Colonic mucosa (tissue), 4 donors: ENCODE results near the gene LIN7A. TPM values are rescaled to one million over a fixed set of nuclear protein-coding genes. Genes with fewer than 3 reads are reported as not detected.

ENCODE experiments used
- DNase-seq: peaks from one replicate; pipeline ENCODE4 v3.0.0-alpha.2; 2020
- H3K27ac ChIP-seq: fragments of 200-600 bp; one replicate; pipeline ENCODE4 v1.8.0; 2021
- H3K27me3 ChIP-seq: fragments of 200-600 bp; one replicate; pipeline ENCODE4 v1.8.0; 2021
- H3K36me3 ChIP-seq: fragments of 200-600 bp; one replicate; pipeline ENCODE4 v1.8.0; 2021
- H3K4me1 ChIP-seq: fragments of 200-600 bp; one replicate; pipeline ENCODE4 v1.8.0; 2021; ENCODE audit warnings: mild to moderate bottlenecking
- H3K4me3 ChIP-seq: fragments of 200-600 bp; one replicate; pipeline ENCODE4 v1.8.0; 2021
- H3K9ac ChIP-seq, 2 donors: one replicate each; pipeline ENCODE4 v1.7.0; 2013; ENCODE audit warnings: control low read depth in 2 of 2, low read depth in 2 of 2, low read length in 2 of 2
- H3K9me3 ChIP-seq: fragments of 200-600 bp; one replicate; pipeline ENCODE4 v1.8.0; 2021
- CTCF ChIP-seq: fragments of 200-600 bp; IDR thresholded peaks from one replicate; pipeline ENCODE4 v1.8.0; 2022; ENCODE audit warnings: antibody characterized with exemption, mild to moderate bottlenecking
- intact Hi-C: fragments of 100-400 bp; cut with DNase I; formaldehyde crosslinking; loops from one replicate; pipeline ENCODE4 v1.14.1; 2022
- total RNA-seq, 2 donors: library from RNA; stranded (reverse); fragmentation: NEBNext Ultra II Directional in 1 of 2; extraction: Animal tissue kit (Norgen Biotek cat#: 25700) in 1 of 2; gene quantifications; one replicate each; pipeline ENCODE4 v1.2.1, GENCODE V29; 2021
- donor health status: healthy.
- donor health status: DM: no; HTN: no; CAD: no.
- donor health status: DM: no; HTN: no; CAD: no.

Gene LIN7A
- total RNA-seq, 2 donors from 2014 or later = 0.17 to 1.8 TPM

GRCh38 chr12:80968326-80968725, 30.6 kb upstream of the LIN7A start:
- H3K4me3 ChIP-seq = no peak overlapping the region
- no peaks in the 10 kb centered on the region for H3K9me3 ChIP-seq
- intact Hi-C loops = no loop called here
- TF ChIP-seq CTCF = no peak
- no peaks in the 10 kb centered on the region for H3K4me1 ChIP-seq
- no peak for DNase-seq
- no peaks in the 10 kb centered on the region for H3K36me3 ChIP-seq
- no peak overlapping the region for H3K27ac ChIP-seq
- H3K9ac ChIP-seq = no peak overlapping the region
- H3K27me3 ChIP-seq = no peaks in the 10 kb centered on the region

- Histone ChIP-seq H3K9me3 (no peaks in the 10 kb centered on the region), H3K36me3 (no peaks in the 10 kb centered on the region), H3K27me3 (no peaks in the 10 kb centered on the region), H3K4me1 (no peaks in the 10 kb centered on the region), H3K27ac (no peak overlapping the region), H3K9ac (no peak overlapping the region), H3K4me3 (no peak overlapping the region)
- intact Hi-C loops = no loop called here
- TF ChIP-seq CTCF = no peak
- no peak for DNase-seq
Measured at GRCh38 chr12:80967565-80967964, 29.8 kb upstream of the LIN7A start.

- Histone ChIP-seq H3K9me3 (no peaks in the 10 kb centered on the region), H3K27me3 (no peaks in the 10 kb centered on the region), H3K4me1 (no peaks in the 10 kb centered on the region), H3K4me3 (no peak overlapping the region), H3K36me3 (no peaks in the 10 kb centered on the region), H3K9ac (no peak overlapping the region), H3K27ac (no peak overlapping the region)
- no peak for TF ChIP-seq CTCF
- intact Hi-C loops = no loop called here
- no peak for DNase-seq
Measured at GRCh38 chr12:80966001-80966400, 28.3 kb upstream of the LIN7A start.

- H3K4me3 ChIP-seq = no peak overlapping the region
- H3K9ac ChIP-seq = no peak overlapping the region
- no peak for TF ChIP-seq CTCF
- H3K9me3 ChIP-seq = no peaks in the 10 kb centered on the region
- H3K27me3 ChIP-seq = no peaks in the 10 kb centered on the region
- H3K27ac ChIP-seq = no peak overlapping the region
- intact Hi-C loops = no loop called here
- DNase-seq = no peak
- H3K4me1 ChIP-seq = no peaks in the 10 kb centered on the region
- no peaks in the 10 kb centered on the region for H3K36me3 ChIP-seq
Measured at GRCh38 chr12:80958162-80958561, 20.4 kb upstream of the LIN7A start.

- Histone ChIP-seq H3K9me3 (no peaks in the 10 kb centered on the region), H3K4me1 (no peaks in the 10 kb centered on the region), H3K9ac (no peak overlapping the region), H3K27ac (no peak overlapping the region), H3K36me3 (no peaks in the 10 kb centered on the region), H3K27me3 (no peaks in the 10 kb centered on the region), H3K4me3 (no peak overlapping the region)
- no peak for TF ChIP-seq CTCF
- intact Hi-C loops = no loop called here
- no peak for DNase-seq
Measured at GRCh38 chr12:80954857-80955520, 17.3 kb upstream of the LIN7A start.
